Lower lobe of right lung (tissue), 2 donors: ENCODE results near the gene MACROD2. TPM values are rescaled to one million over a fixed set of nuclear protein-coding genes. Genes with fewer than 3 reads are reported as not detected.

ENCODE experiments used
- ATAC-seq, 2 donors: fragments of 200-7000 bp; cut with Tn5 transposase; one replicate each; pipeline ENCODE4 v1.9.1; 2020 to 2022; ENCODE audit warnings: mild to moderate bottlenecking in 2 of 2, moderate library complexity in 2 of 2
- DNase-seq: peaks from one replicate; pipeline ENCODE4 v3.0.0-alpha.2; 2020
- H3K27ac ChIP-seq: fragments of 200-600 bp; one replicate; pipeline ENCODE4 v1.8.0; 2022
- H3K27me3 ChIP-seq: fragments of 200-600 bp; one replicate; pipeline ENCODE4 v1.8.0; 2022; ENCODE audit warnings: low read depth
- H3K36me3 ChIP-seq: fragments of 200-600 bp; one replicate; pipeline ENCODE4 v1.8.0; 2022; ENCODE audit warnings: mild to moderate bottlenecking
- H3K4me1 ChIP-seq: fragments of 200-600 bp; one replicate; pipeline ENCODE4 v1.8.0; 2022
- H3K4me3 ChIP-seq: fragments of 200-600 bp; one replicate; pipeline ENCODE4 v1.8.0; 2022; ENCODE audit warnings: mild to moderate bottlenecking
- H3K9me3 ChIP-seq: fragments of 200-600 bp; one replicate; pipeline ENCODE4 v1.8.0; 2022
- CTCF ChIP-seq: fragments of 200-600 bp; IDR thresholded peaks from one replicate; pipeline ENCODE4 v1.8.0; 2022; ENCODE audit warnings: antibody characterized with exemption, mild to moderate bottlenecking
- intact Hi-C: fragments of 100-400 bp; cut with DNase I; formaldehyde crosslinking; loops from one replicate; pipeline ENCODE4 v1.11.0; 2022
- total RNA-seq: library from RNA; stranded (reverse); fragmentation: NEBNext Ultra II Directional; extraction: Animal tissue kit (Norgen Biotek cat#: 25700); gene quantifications from one replicate; pipeline ENCODE4 v1.2.1, GENCODE V29; 2021
- donor health status: DM: no; HTN: yes; CAD: no; lungs with severe emphysema.

Gene MACROD2
- total RNA-seq, 1 donor from 2014 or later, result 73.0 TPM

GRCh38 chr20:15886250-15886649 lies 1890.9 kb downstream of the MACROD2 start:
- intact Hi-C loops, result no loop called here
- H3K27ac ChIP-seq, result no peak overlapping the region
- ATAC-seq (no peak), DNase-seq (no peak)
- H3K9me3 ChIP-seq, result no peaks in the 10 kb centered on the region
- H3K4me3 ChIP-seq, result no peak overlapping the region
- H3K27me3 ChIP-seq, result no peaks in the 10 kb centered on the region
- no peak for TF ChIP-seq CTCF
- no peaks in the 10 kb centered on the region for H3K36me3 ChIP-seq
- H3K4me1 ChIP-seq, result no peaks in the 10 kb centered on the region

- Histone ChIP-seq H3K27ac (no peak overlapping the region), H3K4me1 (no peaks in the 10 kb centered on the region), H3K27me3 (no peaks in the 10 kb centered on the region), H3K9me3 (no peaks in the 10 kb centered on the region), H3K4me3 (no peak overlapping the region), H3K36me3 (no peaks in the 10 kb centered on the region)
- TF ChIP-seq CTCF, result no peak
- intact Hi-C loops, result no loop called here
- ATAC-seq (no peak), DNase-seq (no peak)
Observed at GRCh38 chr20:15887387-15887786, 1892.1 kb downstream of the MACROD2 start.

GRCh38 chr20:15889061-15889460 lies 1893.7 kb downstream of the MACROD2 start:
- Histone ChIP-seq H3K27me3 (no peaks in the 10 kb centered on the region), H3K9me3 (no peaks in the 10 kb centered on the region), H3K36me3 (no peaks in the 10 kb centered on the region), H3K4me1 (no peaks in the 10 kb centered on the region), H3K4me3 (no peak overlapping the region), H3K27ac (no peak overlapping the region)
- ATAC-seq (no peak), DNase-seq (no peak)
- intact Hi-C loops, result no loop called here
- no peak for TF ChIP-seq CTCF

- Histone ChIP-seq H3K4me1 (no peaks in the 10 kb centered on the region), H3K9me3 (no peaks in the 10 kb centered on the region), H3K27me3 (no peaks in the 10 kb centered on the region), H3K36me3 (no peaks in the 10 kb centered on the region), H3K27ac (no peak overlapping the region), H3K4me3 (no peak overlapping the region)
- TF ChIP-seq CTCF, result no peak
- intact Hi-C loops, result no loop called here
- ATAC-seq (no peak), DNase-seq (no peak)
Observed at GRCh38 chr20:15889514-15890256, 1894.4 kb downstream of the MACROD2 start.

- Histone ChIP-seq H3K27ac (no peak overlapping the region), H3K4me1 (no peaks in the 10 kb centered on the region), H3K9me3 (no peaks in the 10 kb centered on the region), H3K4me3 (no peak overlapping the region), H3K36me3 (no peaks in the 10 kb centered on the region), H3K27me3 (no peaks in the 10 kb centered on the region)
- intact Hi-C loops, result no loop called here
- DNase-seq (no peak), ATAC-seq (no peak)
- TF ChIP-seq CTCF, result no peak
Observed at GRCh38 chr20:15890407-15890982, 1895.2 kb downstream of the MACROD2 start.
